Prostate gland (tissue), 2 donors: ENCODE results near the gene TCERG1. TPM values are rescaled to one million over a fixed set of nuclear protein-coding genes. Genes with fewer than 3 reads are reported as not detected.

Source experiments
- DNase-seq: peaks from one replicate; pipeline ENCODE4 v3.0.0-alpha.2; 2019; ENCODE audit warnings: low spot score
- H3K27ac ChIP-seq, 2 donors: fragments of 200-600 bp; sonication (generic); 2 replicates each; pipeline ENCODE4 v1.5.1; 2017 to 2019
- H3K27me3 ChIP-seq: fragments of 200-600 bp; sonication (generic); replicated peaks from 2 replicates; pipeline ENCODE4 v1.5.1; 2019; ENCODE audit not compliant: insufficient read depth
- H3K36me3 ChIP-seq, 2 donors: fragments of 200-600 bp; sonication (generic); 1 replicate in 1 of 2; 2 replicates in 1 of 2; pipeline versions ENCODE4 v1.5.1 to v1.8.1; 2017 to 2019
- H3K4me1 ChIP-seq: fragments of 200-600 bp; sonication (generic); replicated peaks from 2 replicates; pipeline ENCODE4 v1.5.1; 2019
- H3K4me3 ChIP-seq, 2 donors: fragments of 200-600 bp; sonication (generic); 2 replicates each; pipeline ENCODE4 v1.5.1; 2017 to 2019
- H3K9me3 ChIP-seq: fragments of 200-600 bp; sonication (generic); 2 replicates; pipeline ENCODE4 v1.5.1; 2017
- POLR2A ChIP-seq: fragments of 450-650 bp; IDR thresholded peaks from one replicate; pipeline ENCODE4 v1.6.1; 2016; ENCODE audit warnings: antibody characterized with exemption, mild to moderate bottlenecking
- POLR2AphosphoS5 ChIP-seq: sonication (generic); formaldehyde crosslinking; IDR thresholded peaks from one replicate; pipeline ENCODE4 v1.6.1; 2017; ENCODE audit warnings: antibody characterized with exemption
- WGBS: methylation state at CpG from one replicate; pipeline ENCODE4 v1.1.5; 2018; 5-methylcytosine and 5-hydroxymethylcytosine counted together
- intact Hi-C: fragments of 100-400 bp; cut with DNase I; formaldehyde crosslinking; loops from one replicate; pipeline ENCODE4 v1.14.2; 2022
- total RNA-seq, 2 donors: library from RNA; depleted of rRNA; stranded (reverse); fragments of >200 nt; gene quantifications; one replicate each; pipeline ENCODE4 v1.1.0, GENCODE V29; 2016
- TF ChIP-seq, protein P1 (sequence below), 4 experiments: fragments of 200-600 bp in 2 of 4; fragments of 450-650 bp in 2 of 4; sonication (generic) in 2 of 4; IDR thresholded peaks; 1 replicate in 3 of 4; 2 replicates in 1 of 4; pipeline ENCODE4 v1.5.1; 2016 to 2019; ENCODE audit warnings: antibody characterized with exemption in 4 of 4, mild to moderate bottlenecking in 2 of 4, moderate library complexity in 2 of 4

The TCERG1 gene
- total RNA-seq, 2 donors from 2014 or later: 41.4 to 83.0 TPM

GRCh38 chr5:146402949-146403348 is 44.2 kb upstream of the TCERG1 start:
- TF ChIP-seq, protein P1, sequence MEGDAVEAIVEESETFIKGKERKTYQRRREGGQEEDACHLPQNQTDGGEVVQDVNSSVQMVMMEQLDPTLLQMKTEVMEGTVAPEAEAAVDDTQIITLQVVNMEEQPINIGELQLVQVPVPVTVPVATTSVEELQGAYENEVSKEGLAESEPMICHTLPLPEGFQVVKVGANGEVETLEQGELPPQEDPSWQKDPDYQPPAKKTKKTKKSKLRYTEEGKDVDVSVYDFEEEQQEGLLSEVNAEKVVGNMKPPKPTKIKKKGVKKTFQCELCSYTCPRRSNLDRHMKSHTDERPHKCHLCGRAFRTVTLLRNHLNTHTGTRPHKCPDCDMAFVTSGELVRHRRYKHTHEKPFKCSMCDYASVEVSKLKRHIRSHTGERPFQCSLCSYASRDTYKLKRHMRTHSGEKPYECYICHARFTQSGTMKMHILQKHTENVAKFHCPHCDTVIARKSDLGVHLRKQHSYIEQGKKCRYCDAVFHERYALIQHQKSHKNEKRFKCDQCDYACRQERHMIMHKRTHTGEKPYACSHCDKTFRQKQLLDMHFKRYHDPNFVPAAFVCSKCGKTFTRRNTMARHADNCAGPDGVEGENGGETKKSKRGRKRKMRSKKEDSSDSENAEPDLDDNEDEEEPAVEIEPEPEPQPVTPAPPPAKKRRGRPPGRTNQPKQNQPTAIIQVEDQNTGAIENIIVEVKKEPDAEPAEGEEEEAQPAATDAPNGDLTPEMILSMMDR (IDR thresholded peaks at IDR 0.05): no peak
- TF ChIP-seq POLR2A: no peak
- no peak for TF ChIP-seq POLR2AphosphoS5
- 61% methylated on average over 4 of the region's 4 CpGs for WGBS
- H3K4me3 ChIP-seq: no peak overlapping the region
- DNase-seq: no peak
- H3K4me1 ChIP-seq: no peaks in the 10 kb centered on the region
- H3K27me3 ChIP-seq: peaks cover 4% of the 10 kb centered on the region
- intact Hi-C loops: no loop called here
- no peaks in the 10 kb centered on the region for H3K36me3 ChIP-seq
- H3K27ac ChIP-seq: no peak overlapping the region
- no peaks in the 10 kb centered on the region for H3K9me3 ChIP-seq

- H3K27me3 ChIP-seq: no peaks in the 10 kb centered on the region
- intact Hi-C loops: no loop called here
- H3K4me1 ChIP-seq: no peaks in the 10 kb centered on the region
- no peaks in the 10 kb centered on the region for H3K36me3 ChIP-seq
- TF ChIP-seq, protein P1 (IDR thresholded peaks at IDR 0.05): no peak
- no peak for TF ChIP-seq POLR2A
- TF ChIP-seq POLR2AphosphoS5: no peak
- H3K9me3 ChIP-seq: no peaks in the 10 kb centered on the region
- DNase-seq: no peak
- no peak overlapping the region for H3K27ac ChIP-seq
- 26% methylated on average over 11 of the region's 11 CpGs for WGBS
- H3K4me3 ChIP-seq: no peak overlapping the region
Observed at GRCh38 chr5:146409054-146409671, 38.0 kb upstream of the TCERG1 start.

- H3K4me3 ChIP-seq: no peak overlapping the region
- 89% methylated on average over 2 of the region's 2 CpGs for WGBS
- TF ChIP-seq POLR2AphosphoS5 (no peak), POLR2A (no peak)
- TF ChIP-seq, protein P1 (IDR thresholded peaks at IDR 0.05): no peak
- intact Hi-C loops: no loop called here
- no peaks in the 10 kb centered on the region for H3K4me1 ChIP-seq
- H3K27ac ChIP-seq: no peak overlapping the region
- no peaks in the 10 kb centered on the region for H3K9me3 ChIP-seq
- H3K36me3 ChIP-seq: no peaks in the 10 kb centered on the region
- no peak for DNase-seq
- peaks cover 2% of the 10 kb centered on the region for H3K27me3 ChIP-seq
Observed at GRCh38 chr5:146410272-146410671, 36.9 kb upstream of the TCERG1 start.

DNA sequence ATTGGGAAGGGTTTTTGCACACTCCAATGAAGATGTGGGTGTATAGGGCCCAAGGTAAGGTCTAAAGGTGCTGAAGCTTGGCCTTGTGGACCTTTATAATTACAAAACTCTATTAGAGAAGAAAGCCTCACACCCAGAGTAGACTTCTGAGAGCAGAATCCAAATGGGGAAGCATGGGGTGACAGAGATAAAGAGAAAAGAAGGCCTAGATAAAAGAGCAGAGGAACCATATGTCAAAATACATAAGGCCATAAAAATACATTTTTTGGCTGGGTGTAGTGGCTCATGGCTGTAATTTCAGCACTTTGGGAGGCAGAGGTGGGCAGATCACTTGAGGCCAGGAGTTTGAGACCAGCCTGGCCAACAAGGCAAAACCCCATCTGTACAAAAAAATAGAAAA is 27.4 kb upstream of the TCERG1 start:
- no peaks in the 10 kb centered on the region for H3K9me3 ChIP-seq
- H3K4me1 ChIP-seq: no peaks in the 10 kb centered on the region
- intact Hi-C loops: no loop called here
- no peak for TF ChIP-seq POLR2A
- TF ChIP-seq, protein P1 (IDR thresholded peaks at IDR 0.05): no peak
- no peak for TF ChIP-seq POLR2AphosphoS5
- no peaks in the 10 kb centered on the region for H3K36me3 ChIP-seq
- H3K27ac ChIP-seq: no peak overlapping the region
- no peak overlapping the region for H3K4me3 ChIP-seq
- DNase-seq: no peak
- H3K27me3 ChIP-seq: peaks cover 1% of the 10 kb centered on the region

DNA sequence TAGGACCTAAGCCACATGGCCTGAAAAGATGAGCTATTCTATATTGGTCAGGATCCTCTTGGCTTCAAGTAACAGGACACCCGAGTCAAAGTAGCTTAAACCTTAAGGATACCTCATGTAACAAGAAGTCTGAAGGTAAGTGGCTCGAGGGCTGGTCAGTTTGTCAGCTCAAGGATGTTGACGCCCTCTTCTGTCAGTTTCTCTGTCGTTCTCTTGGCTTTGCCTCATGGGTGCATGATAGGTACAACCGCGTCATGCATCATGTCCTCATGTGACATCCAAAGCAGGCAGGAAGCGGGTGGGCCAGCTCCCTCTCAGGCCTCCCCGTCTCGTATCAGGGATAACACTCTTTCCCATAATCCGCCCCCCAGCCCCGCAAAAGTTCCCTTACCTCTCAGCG is 22.1 kb upstream of the TCERG1 start:
- TF ChIP-seq, protein P1 (IDR thresholded peaks at IDR 0.05): no peak
- TF ChIP-seq POLR2A (no peak), POLR2AphosphoS5 (no peak)
- 89% methylated on average over 12 of the region's 12 CpGs for WGBS
- H3K27ac ChIP-seq: no peak overlapping the region
- no peak overlapping the region for H3K4me3 ChIP-seq
- H3K36me3 ChIP-seq: no peaks in the 10 kb centered on the region
- DNase-seq: no peak
- intact Hi-C loops: loop anchor here (5.0 kb wide), 1 partner anchor 138 kb away; no protein-coding TSS in a partner anchor
- no peaks in the 10 kb centered on the region for H3K27me3 ChIP-seq
- H3K9me3 ChIP-seq: no peaks in the 10 kb centered on the region
- peaks cover 3% of the 10 kb centered on the region for H3K4me1 ChIP-seq
